Skin of body (tissue), 2 donors: ENCODE measurements around the gene CEP41. TPM values are rescaled to one million over a fixed set of nuclear protein-coding genes. Genes with fewer than 3 reads are reported as not detected.
"Not testable (repeated sequence)": the region's sequence is repeated elsewhere in the genome, so short reads cannot be mapped to it uniquely, and the experiment has no call there.

ENCODE experiments used
- DNase-seq: peaks from one replicate; lab custom pipeline; 2025; lab: John Stamatoyannopoulos, UW
- total RNA-seq: library from RNA; depleted of rRNA; stranded (reverse); fragments of >200 nt; gene quantifications from one replicate; pipeline ENCODE4 v1.2.3, GENCODE V29; 2014

Gene CEP41
- total RNA-seq, 1 donor from 2014 or later: 5.4 TPM

DNA sequence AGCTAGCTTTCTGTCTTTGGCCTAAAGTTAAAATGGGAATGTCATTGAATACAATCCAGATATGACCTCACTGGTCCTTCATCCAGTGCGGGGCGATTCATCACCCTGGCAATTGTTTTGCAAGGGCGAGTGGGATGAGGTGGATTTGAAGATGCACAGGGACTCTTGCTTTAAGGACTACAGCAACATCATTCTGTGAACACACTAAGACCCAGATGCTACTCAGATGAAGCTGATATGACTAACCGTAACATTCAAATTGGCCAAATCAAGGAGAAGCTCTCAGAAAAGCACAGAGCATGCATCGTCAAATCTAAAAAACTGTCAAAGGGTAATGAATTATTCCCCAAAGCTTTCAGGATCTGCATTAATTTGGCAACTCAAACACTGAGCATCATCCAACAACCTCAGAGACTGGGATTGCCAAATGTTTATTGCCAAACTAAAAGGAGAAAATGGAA lies 47.7 kb downstream of the CEP41 start:
- peak; percentile 66 for DNase-seq

DNA sequence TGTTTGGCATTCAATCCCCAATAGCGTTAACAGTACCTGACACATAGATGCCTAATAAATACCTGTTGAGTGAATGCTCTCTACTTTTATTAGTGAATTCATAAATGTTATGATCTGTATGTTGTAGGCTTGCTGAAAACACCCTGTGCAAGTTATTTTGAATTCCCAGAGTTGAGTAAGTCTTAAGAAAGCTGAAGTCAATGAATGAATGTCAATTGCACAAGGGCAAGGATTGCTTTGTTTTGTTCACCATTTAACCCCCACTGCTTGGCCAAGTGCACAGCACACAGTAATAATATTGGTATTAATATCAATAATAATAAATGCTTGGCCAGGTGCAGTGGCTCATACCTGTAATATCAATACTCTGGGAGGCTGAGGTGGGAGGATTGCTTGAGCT lies 50.3 kb downstream of the CEP41 start:
- DNase-seq: no peak

DNA sequence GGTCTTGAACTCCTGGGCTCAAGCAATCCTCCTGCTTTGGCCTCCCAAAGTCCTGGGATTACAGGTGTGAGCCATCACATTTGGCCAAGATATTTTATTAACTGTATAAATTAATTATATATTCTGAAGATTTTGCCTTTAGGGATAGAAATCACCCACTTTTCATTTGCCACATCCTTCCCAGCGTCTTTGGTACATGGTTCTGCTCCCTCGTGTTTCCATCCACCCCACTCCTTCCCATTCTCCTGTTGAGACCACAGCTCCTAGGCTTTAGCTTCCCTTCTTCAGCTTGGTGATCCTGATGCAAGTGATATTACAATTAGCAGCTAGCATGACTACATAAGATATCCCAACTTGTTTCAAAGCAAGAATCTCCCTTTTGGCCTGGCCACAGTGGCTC lies 52.1 kb downstream of the CEP41 start:
- DNase-seq: no peak

DNA sequence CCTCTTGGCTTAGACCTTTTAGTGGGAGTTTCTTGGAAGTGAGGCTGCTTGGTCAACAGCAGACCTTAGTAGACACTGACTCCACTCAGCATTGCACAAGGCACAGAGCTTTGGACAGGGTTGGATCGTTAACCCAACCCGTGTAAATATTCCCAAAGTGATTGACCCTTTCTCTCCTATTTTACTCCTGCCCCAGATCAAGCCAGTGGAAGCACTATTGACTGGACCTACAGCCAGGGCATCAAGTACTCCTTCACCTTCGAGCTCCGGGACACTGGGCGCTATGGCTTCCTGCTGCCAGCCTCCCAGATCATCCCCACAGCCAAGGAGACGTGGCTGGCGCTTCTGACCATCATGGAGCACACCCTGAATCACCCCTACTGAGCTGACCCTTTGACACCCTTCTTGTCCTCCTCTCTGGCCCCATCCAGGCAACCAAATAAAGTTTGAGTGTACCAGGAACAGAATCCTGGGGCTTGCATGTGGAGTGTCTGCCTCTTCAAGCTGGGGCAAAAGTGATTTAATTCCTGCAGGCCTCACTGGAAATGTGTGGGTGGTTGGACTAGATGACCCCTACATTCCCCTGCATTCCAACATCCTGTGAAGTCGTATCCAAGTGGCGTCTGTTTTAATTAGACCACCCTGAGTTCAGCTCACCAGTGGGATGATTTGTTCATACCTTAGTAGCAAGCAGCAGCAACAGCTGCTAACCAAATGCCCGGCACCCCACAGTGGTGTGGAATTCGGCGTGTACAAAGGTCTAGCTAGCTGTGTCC lies 53.0 kb downstream of the CEP41 start:
- DNase-seq: no peak

DNA sequence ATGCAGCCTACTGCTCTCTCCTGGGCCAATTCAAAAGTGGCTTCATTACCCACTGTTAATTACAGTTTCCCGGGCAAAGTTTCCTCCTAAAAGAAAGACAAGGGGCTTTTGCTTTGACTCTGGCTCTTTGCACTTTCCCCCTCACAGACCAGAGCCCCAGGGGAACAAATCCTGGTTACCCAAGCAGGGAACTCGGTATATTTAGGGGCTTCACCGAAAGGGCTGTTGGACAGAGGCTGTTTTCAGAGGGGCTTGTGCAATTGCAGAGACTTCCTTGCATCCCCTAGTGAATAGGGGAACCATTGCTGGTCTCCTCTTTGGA lies 53.5 kb downstream of the CEP41 start:
- DNase-seq: no peak

DNA sequence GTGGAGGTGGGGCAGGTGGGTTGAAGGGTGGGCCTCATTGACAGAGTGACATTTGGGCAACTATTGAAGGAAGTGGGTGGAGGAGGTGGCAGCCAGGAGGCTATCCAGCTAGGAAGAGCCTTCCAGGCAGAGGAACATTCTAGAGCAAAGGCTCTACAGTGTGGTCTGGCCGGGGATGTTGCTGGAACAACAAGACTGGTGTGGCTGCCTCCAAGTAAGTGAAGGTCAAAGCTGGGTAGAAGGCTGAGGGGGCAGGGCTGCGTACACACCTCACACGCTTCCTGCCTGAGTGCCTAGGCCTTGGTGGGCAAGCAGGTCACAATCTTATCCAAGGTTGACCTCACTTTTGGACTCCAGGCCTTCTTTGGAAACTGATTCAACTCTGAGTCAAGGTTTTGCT lies 53.9 kb downstream of the CEP41 start:
- DNase-seq: no peak

DNA sequence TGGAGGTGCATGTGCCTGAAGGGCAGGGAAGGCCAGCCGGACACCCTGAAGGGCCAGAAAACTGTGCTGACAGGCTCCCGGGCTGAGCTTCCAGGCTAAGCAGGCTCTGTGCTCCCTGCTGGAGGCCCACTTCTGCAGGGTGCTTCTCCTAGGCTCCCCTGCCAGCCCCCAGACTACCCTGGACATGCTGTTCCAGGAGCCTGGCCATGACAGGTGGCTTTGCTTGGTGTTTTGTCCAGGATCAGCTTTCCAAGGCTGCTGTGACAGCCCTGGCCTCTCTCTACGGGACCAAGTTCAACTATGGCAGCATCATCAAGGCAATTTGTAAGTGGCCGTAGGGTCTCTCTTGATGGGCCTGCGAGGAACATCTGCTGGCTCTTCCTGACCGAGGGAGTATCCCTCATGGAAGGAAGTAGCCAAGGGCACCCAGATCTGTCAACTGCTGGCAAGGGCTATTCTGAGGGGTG lies 55.2 kb downstream of the CEP41 start:
- DNase-seq: no peak

DNA sequence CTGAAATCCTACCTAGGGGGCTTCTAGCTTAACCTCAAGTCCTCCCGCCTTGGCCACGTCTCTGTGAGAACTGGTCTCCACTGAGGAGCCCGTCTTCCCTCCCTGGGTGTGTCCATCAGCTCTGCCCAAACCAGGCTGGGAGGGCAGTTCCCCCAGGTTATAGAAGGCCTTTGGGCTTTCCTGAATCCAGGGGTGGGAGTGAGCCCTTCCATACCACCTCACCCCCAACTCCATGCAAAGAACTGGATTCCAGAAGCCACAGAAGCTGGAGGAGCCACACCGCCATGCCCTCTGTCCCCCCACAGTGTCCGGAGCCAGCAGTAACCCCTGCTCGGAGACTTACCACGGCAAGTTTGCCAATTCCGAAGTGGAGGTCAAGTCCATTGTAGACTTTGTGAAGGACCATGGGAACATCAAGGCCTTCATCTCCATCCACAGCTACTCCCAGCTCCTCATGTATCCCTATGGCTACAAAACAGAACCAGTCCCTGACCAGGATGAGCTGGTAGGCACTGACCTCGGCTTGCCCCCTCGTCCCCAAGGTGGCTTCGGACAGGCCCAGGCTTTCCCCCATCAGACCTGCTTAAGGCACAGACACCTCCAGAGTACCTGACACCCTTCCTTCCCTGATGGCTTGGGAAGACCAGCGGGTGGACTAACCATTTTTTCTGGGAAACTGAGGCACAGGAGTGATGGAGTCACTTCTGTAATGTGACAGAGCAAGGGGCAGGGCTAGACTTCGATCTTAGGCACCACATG lies 55.8 kb downstream of the CEP41 start:
- DNase-seq: no peak

DNA sequence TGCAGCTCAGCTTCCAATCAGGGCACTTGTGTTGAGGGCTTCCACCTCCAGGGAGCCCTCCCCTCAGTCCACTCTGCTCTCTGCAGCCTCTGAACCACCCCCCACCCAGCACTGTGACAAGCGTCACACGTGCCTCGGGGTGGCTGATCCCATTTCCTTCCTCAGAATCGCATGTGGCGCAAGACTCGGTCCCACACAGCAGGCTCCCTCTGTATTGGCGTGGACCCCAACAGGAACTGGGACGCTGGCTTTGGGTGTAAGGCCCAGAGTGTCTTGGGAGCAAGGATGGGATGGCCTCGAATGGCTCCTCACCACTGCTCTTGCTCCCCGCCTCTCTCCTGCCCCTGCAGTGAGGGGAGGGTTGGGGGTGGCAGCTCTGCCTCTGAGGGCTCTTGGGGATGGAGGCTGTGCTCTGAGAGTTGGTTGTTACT lies 56.4 kb downstream of the CEP41 start:
- no peak for DNase-seq

DNA sequence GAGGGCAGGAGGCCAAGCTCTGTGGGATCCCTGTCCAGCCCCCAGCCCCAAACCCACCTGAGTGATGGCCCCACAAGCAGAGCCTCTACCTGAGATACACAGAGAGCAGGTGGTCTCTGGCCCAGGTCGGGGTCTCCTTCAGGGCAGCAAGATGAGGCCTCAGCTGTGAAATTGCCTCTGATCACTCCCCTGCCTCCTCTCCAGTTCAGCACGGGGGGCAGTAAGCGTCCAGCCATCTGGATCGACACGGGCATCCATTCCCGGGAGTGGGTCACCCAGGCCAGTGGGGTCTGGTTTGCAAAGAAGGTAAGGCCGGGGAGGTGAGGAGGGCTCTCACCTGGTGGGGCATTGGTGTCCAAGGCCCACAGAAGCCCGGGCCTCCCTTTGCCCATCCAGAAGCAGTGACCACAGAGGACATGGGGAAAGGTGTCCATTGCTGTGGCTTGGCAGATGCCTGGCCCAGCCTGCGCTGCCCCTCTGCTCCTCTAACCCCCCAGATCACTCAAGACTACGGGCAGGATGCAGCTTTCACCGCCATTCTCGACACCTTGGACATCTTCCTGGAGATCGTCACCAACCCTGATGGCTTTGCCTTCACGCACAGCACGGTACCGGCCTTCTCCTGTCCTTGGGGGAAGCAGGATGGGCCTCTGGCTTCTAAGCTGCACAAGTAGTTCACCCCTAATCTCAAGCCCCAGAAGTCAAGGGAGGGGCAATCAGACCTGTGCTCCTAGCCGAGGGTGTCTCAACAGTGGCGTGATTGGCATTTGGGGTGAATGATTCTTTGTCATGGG lies 57.4 kb downstream of the CEP41 start:
- no peak for DNase-seq

DNA sequence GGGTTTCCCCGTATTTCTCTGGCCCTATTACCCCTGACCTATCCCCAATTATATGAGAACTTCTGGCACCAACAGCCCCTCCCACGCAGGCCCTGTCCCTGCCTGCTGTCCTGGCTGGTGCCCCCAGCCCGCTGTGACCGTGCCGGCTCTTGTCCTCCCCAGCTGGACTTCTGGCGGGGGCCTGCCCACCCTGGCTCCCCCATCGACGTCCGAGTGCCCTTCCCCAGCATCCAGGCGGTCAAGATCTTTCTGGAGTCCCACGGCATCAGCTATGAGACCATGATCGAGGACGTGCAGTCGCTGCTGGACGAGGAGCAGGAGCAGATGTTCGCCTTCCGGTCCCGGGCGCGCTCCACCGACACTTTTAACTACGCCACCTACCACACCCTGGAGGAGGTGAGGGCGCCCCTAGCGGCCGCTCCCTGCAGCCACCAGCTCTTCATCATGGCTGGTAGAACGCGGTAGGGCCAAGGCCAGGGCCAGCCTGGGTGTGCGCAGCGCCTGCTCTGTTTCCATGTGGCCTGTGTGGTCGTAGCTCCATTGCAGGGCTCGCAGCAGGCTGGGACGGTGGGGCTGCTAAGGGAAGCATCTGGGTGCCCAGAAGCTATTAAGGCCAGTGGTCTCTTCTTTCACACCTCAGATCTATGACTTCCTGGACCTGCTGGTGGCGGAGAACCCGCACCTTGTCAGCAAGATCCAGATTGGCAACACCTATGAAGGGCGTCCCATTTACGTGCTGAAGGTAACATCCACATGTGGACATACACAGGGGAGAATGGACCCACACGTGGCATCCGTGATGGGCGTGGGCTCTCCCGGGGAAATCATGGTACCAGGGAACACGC lies 59.1 kb downstream of the CEP41 start:
- DNase-seq: no peak

DNA sequence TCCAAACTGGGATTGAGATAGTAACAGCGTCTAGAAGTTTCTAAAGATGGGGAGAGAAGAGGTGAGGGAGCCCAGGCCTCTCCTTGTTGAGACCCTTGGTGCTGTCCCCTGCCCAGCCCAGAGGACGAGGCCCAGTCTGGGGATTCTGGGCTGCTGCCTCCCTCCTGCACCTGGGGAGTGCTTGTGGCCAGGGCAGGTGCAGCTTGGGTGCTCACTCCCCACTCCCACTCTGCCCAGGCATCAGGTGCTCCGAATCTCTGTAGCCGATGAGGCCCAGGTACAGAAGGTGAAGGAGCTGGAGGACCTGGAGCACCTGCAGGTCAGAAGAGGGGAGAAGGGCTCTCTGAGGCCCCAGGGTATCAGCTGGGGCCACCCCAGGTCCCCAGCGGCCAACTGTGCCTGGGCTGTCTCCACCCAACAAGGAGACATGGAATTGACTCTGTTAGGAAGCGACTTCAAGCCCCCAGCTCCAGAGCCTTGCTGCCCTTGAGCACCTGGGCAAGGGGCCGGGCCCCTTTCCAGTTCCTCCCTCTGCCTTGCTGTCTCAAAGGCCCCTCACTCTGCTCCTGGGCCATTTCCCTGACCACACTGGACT lies 59.9 kb downstream of the CEP41 start:
- DNase-seq: no peak

DNA sequence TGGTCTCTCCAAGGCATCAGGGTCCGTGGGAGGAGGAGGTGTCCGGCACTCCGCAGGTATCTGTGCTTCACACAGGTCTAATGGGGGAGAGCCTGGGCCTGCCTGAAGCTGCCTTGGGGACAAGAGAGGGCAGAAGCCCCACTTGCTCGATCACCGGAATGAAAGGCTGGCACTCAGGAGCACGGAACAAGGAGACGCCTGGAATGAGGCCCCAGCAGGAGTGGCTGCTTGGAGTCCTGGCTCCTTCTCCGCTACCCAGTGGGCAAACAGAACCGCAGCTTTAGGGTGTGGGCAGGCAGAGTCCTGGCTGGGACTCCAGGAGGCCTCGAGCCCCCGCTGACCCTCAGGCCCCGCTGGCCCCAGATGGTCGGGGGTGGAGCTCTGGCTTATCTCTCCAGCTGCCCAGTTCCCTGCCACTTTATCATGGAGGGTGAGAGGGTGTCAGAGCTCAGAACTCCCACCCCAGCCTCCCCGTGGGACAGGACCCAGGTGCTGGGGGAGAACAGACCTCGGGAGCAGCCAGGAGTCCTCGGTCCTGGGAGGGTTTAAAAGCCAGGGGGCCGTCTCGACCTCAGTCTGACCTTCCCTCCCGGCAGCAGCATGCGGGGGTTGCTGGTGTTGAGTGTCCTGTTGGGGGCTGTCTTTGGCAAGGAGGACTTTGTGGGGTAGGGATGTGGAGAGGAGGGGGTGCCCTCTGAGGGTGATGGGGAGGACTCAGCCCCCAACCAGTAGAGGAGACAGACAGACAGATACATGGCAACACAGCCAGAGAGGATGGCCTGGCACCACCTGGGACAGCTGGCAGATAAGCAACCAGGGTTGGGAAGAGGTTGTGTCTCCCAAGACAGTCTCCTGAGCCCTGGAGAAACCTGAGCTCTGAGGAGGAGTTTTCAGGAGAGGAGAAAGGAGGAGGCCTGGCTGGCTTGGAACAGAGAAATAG lies 60.6 kb downstream of the CEP41 start, which contains the start of gene CPA1:
Gene CPA1, plus strand, starts transcription at position 574 of the 940 bp plus-strand sequence. Its CDS starts 27 bp downstream, at position 601.
- DNase-seq: no peak

DNA sequence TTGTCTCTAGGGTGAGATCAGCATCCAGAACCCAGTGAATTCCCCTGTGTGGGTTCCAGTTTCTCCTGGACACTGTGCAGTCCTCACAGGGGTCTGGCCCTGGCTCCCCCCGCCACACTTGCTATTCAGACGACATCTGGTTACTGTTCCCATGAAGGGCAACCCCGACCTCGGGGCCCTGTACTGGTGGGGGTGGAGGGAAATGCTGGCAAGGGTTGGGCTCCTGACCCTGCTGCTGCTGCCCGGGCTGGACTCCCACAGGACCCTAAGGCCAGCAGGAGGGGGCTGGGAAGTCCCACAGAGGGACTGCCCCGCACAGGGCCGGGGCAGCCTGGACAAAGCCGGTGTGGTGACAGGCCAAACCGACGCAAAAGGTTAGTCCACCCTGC lies 61.3 kb downstream of the CEP41 start:
- no peak for DNase-seq

DNA sequence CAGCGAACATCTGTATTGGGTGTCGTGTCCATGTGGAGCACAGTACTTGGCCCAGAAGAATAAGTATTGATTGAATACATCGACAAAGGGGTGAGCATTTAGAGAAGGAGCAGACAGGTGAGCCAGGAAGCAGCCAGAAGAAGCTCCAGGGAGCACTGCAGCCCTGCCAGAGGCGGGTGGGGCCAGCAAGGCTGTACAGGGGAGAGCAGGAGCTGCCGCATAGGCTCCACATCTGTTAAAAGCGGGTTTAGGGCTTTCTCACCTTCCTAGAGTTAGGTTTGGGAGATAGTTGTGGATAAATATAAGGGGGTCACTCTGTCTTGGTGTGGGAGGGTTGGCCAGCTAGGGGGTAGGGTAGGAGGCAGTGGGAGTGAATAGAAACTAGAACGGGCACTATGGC lies 61.8 kb downstream of the CEP41 start:
- DNase-seq: no peak

DNA sequence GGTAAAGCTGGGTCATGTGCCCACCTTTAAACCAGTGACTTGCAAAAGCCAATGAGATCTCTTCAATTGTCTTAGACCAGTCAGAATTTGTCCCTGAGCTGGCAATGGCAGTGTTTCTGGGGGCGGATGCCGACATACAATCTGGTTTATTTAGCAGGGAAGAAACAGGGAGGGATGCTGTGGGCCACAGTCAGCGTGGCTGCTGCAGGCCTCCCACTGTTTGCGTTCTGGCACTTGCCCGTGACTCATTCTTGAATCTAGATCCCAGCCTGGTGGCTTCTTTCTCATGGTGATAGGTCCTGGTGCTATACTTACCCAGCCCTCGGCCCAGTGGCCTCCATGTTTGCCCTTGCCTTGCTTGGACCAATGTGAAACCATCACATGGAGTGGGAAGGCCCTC lies 63.6 kb downstream of the CEP41 start:
- DNase-seq: no peak

DNA sequence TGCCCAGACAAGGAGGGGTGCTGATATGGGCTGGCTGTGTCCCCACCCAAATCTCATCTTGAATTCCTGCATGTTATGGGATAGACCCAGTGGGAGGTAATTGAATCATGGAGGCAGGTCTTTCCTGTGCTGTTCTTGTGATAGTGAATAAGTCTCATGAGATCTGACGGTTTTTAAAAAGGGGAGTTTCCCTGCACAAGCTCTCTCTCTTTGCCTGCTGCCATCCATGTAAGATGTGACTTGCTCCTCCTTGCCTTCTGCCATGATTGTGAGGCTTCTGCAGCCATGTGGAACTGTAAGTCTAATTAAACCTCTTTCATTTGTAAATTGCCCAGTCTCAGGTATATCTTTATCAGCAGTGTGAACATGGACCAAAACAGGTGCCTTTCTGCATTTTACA lies 64.4 kb downstream of the CEP41 start:
- not testable (repeated sequence) for DNase-seq

DNA sequence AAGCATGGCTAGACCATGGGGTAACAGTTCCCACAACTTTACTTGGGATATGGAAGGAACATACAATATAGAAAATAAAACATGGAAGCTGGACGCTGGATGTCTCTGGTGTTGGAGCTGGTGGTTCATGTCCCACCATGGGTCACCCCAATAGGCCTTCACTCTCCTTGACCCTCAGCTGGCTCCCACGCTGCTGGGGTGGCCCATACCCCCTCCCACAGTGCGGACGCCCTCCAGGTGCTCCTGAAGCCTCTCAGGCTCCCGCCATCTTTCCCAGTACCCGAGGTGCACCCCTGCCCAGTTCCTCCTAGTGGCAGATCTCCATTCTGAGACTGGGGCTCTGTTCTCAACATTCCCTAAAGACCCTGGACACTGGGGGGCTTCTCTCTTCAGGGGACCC lies 66.3 kb downstream of the CEP41 start:
- DNase-seq: no peak

DNA sequence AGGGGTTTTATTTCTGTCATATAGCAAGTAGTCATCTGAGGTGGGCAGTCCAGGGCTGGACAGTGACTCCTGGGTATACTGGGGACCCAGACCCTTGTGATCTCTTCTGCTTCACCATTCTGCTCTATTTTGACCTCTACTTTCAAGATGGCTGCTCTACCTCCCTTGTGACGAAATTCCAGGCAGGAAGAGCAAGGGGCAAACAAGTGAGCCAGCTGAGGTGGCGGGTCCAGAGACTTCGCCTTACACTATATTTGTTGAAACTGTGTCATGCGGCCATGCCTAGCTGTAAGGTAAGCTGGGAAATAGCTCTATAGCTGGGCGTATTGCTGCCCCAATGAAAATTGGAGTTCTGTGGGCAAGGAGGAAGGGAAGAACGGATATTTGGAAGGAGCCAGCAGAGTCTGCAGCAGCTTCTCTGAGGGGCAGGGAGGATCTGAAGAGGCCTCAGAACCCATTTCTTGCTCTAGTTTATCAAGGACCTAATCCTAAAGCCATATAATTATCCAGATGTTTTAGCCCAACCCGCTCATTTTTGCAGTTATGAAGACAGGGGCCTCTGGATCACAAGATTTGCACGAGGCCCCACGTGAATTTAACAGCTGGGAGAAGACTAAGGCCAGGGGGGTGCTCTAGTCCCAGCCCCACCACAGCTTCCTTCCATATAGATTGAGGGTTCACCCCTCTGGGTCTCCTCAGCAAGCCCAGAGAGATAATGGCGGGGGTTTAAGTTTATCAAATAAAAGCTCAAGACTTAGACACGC lies 68.2 kb downstream of the CEP41 start:
- peak; percentile 51 for DNase-seq
